ENCODE measurements around the gene HNRNPD. TPM values are rescaled to one million over a fixed set of nuclear protein-coding genes. Genes with fewer than 3 reads are reported as not detected.

Gene HNRNPD
- total and polyA plus RNA-seq, 2 experiments from 2014 or later: 245 to 768 TPM

GRCh38 chr4:82397527-82397926 lies 23.7 kb upstream of the HNRNPD start:
- TF ChIP-seq EZH2 (IDR thresholded peaks at IDR 0.05; ENCODE audit: low read depth, unreplicated experiment) (no peak), ETS1 (IDR thresholded peaks at IDR 0.05) (no peak), CTCF (conservative IDR thresholded peaks at IDR 0.05; ENCODE audit: low read depth in 2 of 2) (no peak), POLR2AphosphoS5 (IDR thresholded peaks at IDR 0.05; ENCODE audit: low read depth) (no peak), ZNF462 (CRISPR knock-in tag; IDR thresholded peaks at IDR 0.05) (no peak), CREB1 (CRISPR knock-in tag; IDR thresholded peaks at IDR 0.05; ENCODE audit: low read depth) (no peak), NANOG (IDR thresholded peaks at IDR 0.05; ENCODE audit: borderline replicate concordance) (no peak), REST (IDR thresholded peaks at IDR 0.05; ENCODE audit: unreplicated experiment) (no peak)
- H3K9me2 ChIP-seq (ENCODE audit: insufficient read depth): no peaks in the 10 kb centered on the region; the same call in 1 of the 2 replicates

More at GRCh38 chr4:82397527-82397926, 23.7 kb upstream of the HNRNPD start:
- Histone ChIP-seq H3F3A (replicated peaks; ENCODE audit: low read depth) (no peaks in the 10 kb centered on the region), H3K4me1 (ENCODE audit: insufficient read depth) (no peaks in the 10 kb centered on the region), H3K36me3 (ENCODE audit: insufficient read depth) (no peaks in the 10 kb centered on the region), H3K27me3 (ENCODE audit: insufficient read depth) (no peaks in the 10 kb centered on the region), H4K20me1 (replicated peaks; ENCODE audit: insufficient read depth) (no peaks in the 10 kb centered on the region), H2AFZ (no peak overlapping the region), H3K4me3 (no peak overlapping the region), H3K79me2 (replicated peaks; ENCODE audit: insufficient read depth) (no peaks in the 10 kb centered on the region), H3K4me2 (no peak overlapping the region), H3K27ac (ENCODE audit: low read depth) (no peak overlapping the region)
- no peak for DNase-seq (ENCODE audit: low spot score)
- H3K27ac Mint-ChIP-seq: no peak overlapping the region
- peaks cover 2% of the 10 kb centered on the region for H3K27me3 Mint-ChIP-seq (ENCODE audit: insufficient read depth, low read depth, poor library complexity)
- no peak overlapping the region for H3K4me3 Mint-ChIP-seq
- H3K9me3 Mint-ChIP-seq: no peaks in the 10 kb centered on the region
- ATAC-seq: no peak
- H3K36me3 Mint-ChIP-seq (ENCODE audit: low read depth): no peaks in the 10 kb centered on the region
- H3K4me1 Mint-ChIP-seq: peaks cover 3% of the 10 kb centered on the region; the same call in 2 of the 3 replicates

Measured in GM23338 (cell line).